Measurements from ENCODE around the gene SCD. TPM values are rescaled to one million over a fixed set of nuclear protein-coding genes. Genes with fewer than 3 reads are reported as not detected.

Gene SCD
- total and polyA plus RNA-seq, 2 donors (not counting 1 experiment from before 2014, with no cell fraction given): 0.89 to 5.1 TPM

DNA sequence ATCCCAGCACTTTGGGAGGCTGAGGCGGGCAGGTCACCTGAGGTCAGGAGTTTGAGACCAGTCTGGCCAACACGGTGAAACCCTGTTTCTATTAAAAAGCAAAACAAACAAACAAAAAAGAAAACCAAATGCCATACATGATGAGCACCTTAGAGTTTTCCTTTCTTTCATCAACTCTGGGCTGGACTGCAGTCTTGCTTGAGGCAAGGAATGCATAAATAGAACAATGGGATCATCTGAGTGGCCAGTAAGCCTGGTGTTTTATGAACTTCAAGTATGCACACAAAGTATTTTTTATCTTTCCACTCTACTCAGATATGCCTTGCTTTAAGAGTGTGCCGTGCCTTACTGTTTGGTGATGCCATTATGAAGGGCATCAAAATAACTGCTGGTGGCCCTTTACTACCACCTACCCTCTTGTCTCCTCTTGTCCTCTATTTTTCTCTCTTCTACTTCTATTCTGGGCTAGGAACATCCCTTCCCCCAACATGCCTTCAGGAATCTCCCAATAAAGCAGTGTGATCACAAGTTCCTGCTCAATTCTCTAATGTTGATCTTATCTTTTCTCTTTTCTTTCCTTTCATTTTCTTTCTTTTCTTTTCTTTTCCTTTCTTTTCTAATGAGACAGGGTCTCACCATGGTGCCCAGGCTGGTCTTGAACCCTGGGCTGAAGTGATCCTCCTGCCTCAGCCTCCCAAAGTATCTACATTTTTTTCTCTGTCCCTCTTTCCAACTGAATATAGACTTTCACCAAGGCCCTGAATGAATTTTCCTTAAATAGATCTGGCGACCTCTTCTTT, 10.2 kb downstream of the SCD start:
- ChIA-PET CTCF (no interaction called here), POLR2A (no interaction called here)
- Histone ChIP-seq H2AFZ (ENCODE audit: insufficient read depth, low read depth, low read length, poor library complexity, severe bottlenecking) (no peak overlapping the region), H3K27me3 (replicated peaks in 1 of 4; ENCODE audit: control extremely low read depth in 1 of 4, control insufficient read depth in 3 of 4, insufficient read depth in 4 of 4, low read length in 3 of 4) (no peaks in the 10 kb centered on the region), H3K4me1 (ENCODE audit: control insufficient read depth in 2 of 2, insufficient read depth in 2 of 2, low read length in 2 of 2) (no peaks in the 10 kb centered on the region), H3K36me3 (replicated peaks in 1 of 2; ENCODE audit: control extremely low read depth in 1 of 2, control insufficient read depth in 1 of 2, extremely low read depth in 1 of 2, insufficient read depth in 2 of 2, low read length in 1 of 2) (peaks cover 3 to 4% of the 10 kb centered on the region in 2 experiments), H3K79me2 (ENCODE audit: control insufficient read depth, insufficient read depth, low read length) (no peaks in the 10 kb centered on the region), H3K27ac (ENCODE audit: low read length in 2 of 2) (no peak overlapping the region), H3K9ac (ENCODE audit: low read length) (no peak overlapping the region), H3K9me3 (ENCODE audit: control extremely low read depth in 1 of 3, control insufficient read depth in 2 of 3, insufficient read depth in 1 of 3, low read length in 2 of 3) (no peaks in the 10 kb centered on the region), H3K4me3 (ENCODE audit: control extremely low read depth in 1 of 5, extremely low read depth in 1 of 5, insufficient read depth in 1 of 5, low read depth in 2 of 5, low read length in 4 of 5) (no peak overlapping the region), H4K20me1 (ENCODE audit: control insufficient read depth, insufficient read depth, low read length, poor library complexity, severe bottlenecking) (no peaks in the 10 kb centered on the region), H3K4me2 (replicated peaks; ENCODE audit: low read depth, low read length, poor library complexity, severe bottlenecking) (no peak overlapping the region)
- ATAC-seq (ENCODE audit: low read depth): no peak
- 100% methylated on average over 1 of the region's 4 CpGs for WGBS (ENCODE audit: insufficient coverage)
- intact Hi-C loops (cut with micrococcal nuclease): no loop called here
- H3K4me3 Mint-ChIP-seq: no peak overlapping the region
- DNase-seq: no peak
- TF ChIP-seq, protein P1, sequence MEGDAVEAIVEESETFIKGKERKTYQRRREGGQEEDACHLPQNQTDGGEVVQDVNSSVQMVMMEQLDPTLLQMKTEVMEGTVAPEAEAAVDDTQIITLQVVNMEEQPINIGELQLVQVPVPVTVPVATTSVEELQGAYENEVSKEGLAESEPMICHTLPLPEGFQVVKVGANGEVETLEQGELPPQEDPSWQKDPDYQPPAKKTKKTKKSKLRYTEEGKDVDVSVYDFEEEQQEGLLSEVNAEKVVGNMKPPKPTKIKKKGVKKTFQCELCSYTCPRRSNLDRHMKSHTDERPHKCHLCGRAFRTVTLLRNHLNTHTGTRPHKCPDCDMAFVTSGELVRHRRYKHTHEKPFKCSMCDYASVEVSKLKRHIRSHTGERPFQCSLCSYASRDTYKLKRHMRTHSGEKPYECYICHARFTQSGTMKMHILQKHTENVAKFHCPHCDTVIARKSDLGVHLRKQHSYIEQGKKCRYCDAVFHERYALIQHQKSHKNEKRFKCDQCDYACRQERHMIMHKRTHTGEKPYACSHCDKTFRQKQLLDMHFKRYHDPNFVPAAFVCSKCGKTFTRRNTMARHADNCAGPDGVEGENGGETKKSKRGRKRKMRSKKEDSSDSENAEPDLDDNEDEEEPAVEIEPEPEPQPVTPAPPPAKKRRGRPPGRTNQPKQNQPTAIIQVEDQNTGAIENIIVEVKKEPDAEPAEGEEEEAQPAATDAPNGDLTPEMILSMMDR (IDR thresholded peaks at IDR 0.05): no peak
- TF ChIP-seq EZH2 (IDR thresholded peaks at IDR 0.05; ENCODE audit: borderline replicate concordance, insufficient read depth, low read depth, low read length, poor library complexity, severe bottlenecking): no peak
- no peak overlapping the region for H3K27ac Mint-ChIP-seq
- no peaks in the 10 kb centered on the region for H3K27me3 Mint-ChIP-seq
- no peaks in the 10 kb centered on the region for H3K9me3 Mint-ChIP-seq (ENCODE audit: insufficient read depth)
- H3K4me1 Mint-ChIP-seq: no peaks in the 10 kb centered on the region

DNA sequence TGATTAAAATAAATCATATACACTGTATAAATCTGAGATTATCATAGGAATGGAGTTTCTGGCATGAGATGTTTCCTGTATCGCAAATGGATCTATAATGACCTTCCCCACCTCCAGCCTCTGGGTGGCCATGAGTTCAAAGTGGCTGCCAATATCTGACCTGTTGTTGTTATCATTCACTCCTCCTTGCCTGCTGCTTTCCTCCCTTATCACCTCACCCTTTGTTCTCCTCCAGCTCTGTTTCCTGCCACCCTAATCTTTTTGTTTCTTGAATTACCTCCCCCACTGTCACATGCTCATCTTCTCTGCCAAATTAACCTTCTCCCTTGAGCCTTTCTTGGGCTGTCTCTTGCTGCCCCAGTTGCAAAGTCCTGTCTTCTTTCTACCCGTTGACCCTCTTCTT, 12.0 kb downstream of the SCD start:
- TF ChIP-seq, protein P1 (IDR thresholded peaks at IDR 0.05): no peak
- TF ChIP-seq EZH2 (IDR thresholded peaks at IDR 0.05; ENCODE audit: borderline replicate concordance, insufficient read depth, low read depth, low read length, poor library complexity, severe bottlenecking): no peak
- Histone ChIP-seq H3K9ac (ENCODE audit: low read length) (no peak overlapping the region), H3K27me3 (replicated peaks in 1 of 4; ENCODE audit: control extremely low read depth in 1 of 4, control insufficient read depth in 3 of 4, insufficient read depth in 4 of 4, low read length in 3 of 4) (no peaks in the 10 kb centered on the region), H2AFZ (ENCODE audit: insufficient read depth, low read depth, low read length, poor library complexity, severe bottlenecking) (no peak overlapping the region), H3K4me2 (replicated peaks; ENCODE audit: low read depth, low read length, poor library complexity, severe bottlenecking) (no peak overlapping the region), H3K4me1 (ENCODE audit: control insufficient read depth in 2 of 2, insufficient read depth in 2 of 2, low read length in 2 of 2) (no peaks in the 10 kb centered on the region), H3K79me2 (ENCODE audit: control insufficient read depth, insufficient read depth, low read length) (no peaks in the 10 kb centered on the region), H3K9me3 (ENCODE audit: control extremely low read depth in 1 of 3, control insufficient read depth in 2 of 3, insufficient read depth in 1 of 3, low read length in 2 of 3) (no peaks in the 10 kb centered on the region), H3K36me3 (replicated peaks in 1 of 2; ENCODE audit: control extremely low read depth in 1 of 2, control insufficient read depth in 1 of 2, extremely low read depth in 1 of 2, insufficient read depth in 2 of 2, low read length in 1 of 2) (peaks cover 3 to 4% of the 10 kb centered on the region in 2 experiments), H3K27ac (ENCODE audit: low read length in 2 of 2) (no peak overlapping the region), H3K4me3 (ENCODE audit: control extremely low read depth in 1 of 5, extremely low read depth in 1 of 5, insufficient read depth in 1 of 5, low read depth in 2 of 5, low read length in 4 of 5) (no peak overlapping the region), H4K20me1 (ENCODE audit: control insufficient read depth, insufficient read depth, low read length, poor library complexity, severe bottlenecking) (no peaks in the 10 kb centered on the region)
- H3K27ac Mint-ChIP-seq: no peak overlapping the region
- intact Hi-C loops (cut with micrococcal nuclease): no loop called here
- CTCF ChIA-PET: no interaction called here
- H3K4me3 Mint-ChIP-seq: no peak overlapping the region
- ATAC-seq (ENCODE audit: low read depth) (no peak), DNase-seq (no peak)
- H3K4me1 Mint-ChIP-seq: no peaks in the 10 kb centered on the region
- H3K9me3 Mint-ChIP-seq (ENCODE audit: insufficient read depth): no peaks in the 10 kb centered on the region
- no peaks in the 10 kb centered on the region for H3K27me3 Mint-ChIP-seq
- POLR2A ChIA-PET: no interaction called here
- 96% methylated on average over 2 of the region's 2 CpGs for WGBS (ENCODE audit: insufficient coverage)

Measured in B cell (primary cell).